Lung (tissue), 12 donors: ENCODE data around the gene CAMK2D. TPM values are rescaled to one million over a fixed set of nuclear protein-coding genes. Genes with fewer than 3 reads are reported as not detected.

Experiments used
- ATAC-seq: fragments of 200-7000 bp; cut with Tn5 transposase; one replicate; pipeline ENCODE4 v1.9.1; 2020; ENCODE audit warnings: moderate number of reproducible peaks; ENCODE audit not compliant: insufficient read depth, low FRiP score
- DNase-seq, 3 donors: peaks; one replicate each; pipeline ENCODE4 v3.0.0-alpha.2; 2013 to 2017
- H3K27ac ChIP-seq, 2 donors: one replicate each; pipeline ENCODE4 v1.5.1; 2013; ENCODE audit warnings: mild to moderate bottlenecking in 2 of 2, moderate library complexity in 2 of 2, control low read depth in 1 of 2, inconsistent platforms in 1 of 2, low read depth in 1 of 2, low read length in 1 of 2
- H3K27me3 ChIP-seq, 3 donors: one replicate each; pipeline ENCODE4 v1.5.1; 2013; ENCODE audit warnings: low read length in 2 of 3; ENCODE audit not compliant: control insufficient read depth in 3 of 3, insufficient read depth in 3 of 3
- H3K36me3 ChIP-seq, 4 donors: one replicate each; pipeline ENCODE4 v1.5.1; 2013; ENCODE audit warnings: low read length in 4 of 4, mild to moderate bottlenecking in 1 of 4, moderate library complexity in 1 of 4; ENCODE audit not compliant: control insufficient read depth in 4 of 4, insufficient read depth in 4 of 4
- H3K4me1 ChIP-seq, 5 donors: one replicate each; pipeline ENCODE4 v1.5.1; 2013; ENCODE audit warnings: low read length in 5 of 5, mild to moderate bottlenecking in 2 of 5, moderate library complexity in 1 of 5; ENCODE audit not compliant: control insufficient read depth in 5 of 5, insufficient read depth in 5 of 5
- H3K4me3 ChIP-seq: one replicate; pipeline ENCODE4 v1.5.1; 2013; ENCODE audit warnings: mild to moderate bottlenecking, control low read depth, moderate library complexity
- H3K9ac ChIP-seq, 2 donors: one replicate each; pipeline ENCODE4 v1.5.1; 2013; ENCODE audit warnings: low read length in 2 of 2, control low read depth in 1 of 2; ENCODE audit not compliant: insufficient read depth in 1 of 2
- H3K9me3 ChIP-seq, 4 donors: one replicate each; pipeline ENCODE4 v1.5.1; 2013; ENCODE audit warnings: low read length in 3 of 4, mild to moderate bottlenecking in 1 of 4, moderate library complexity in 1 of 4; ENCODE audit not compliant: control insufficient read depth in 4 of 4, insufficient read depth in 3 of 4
- CTCF ChIP-seq: IDR thresholded peaks from 2 replicates; pipeline ENCODE4 v1.5.1; 2012; ENCODE audit warnings: mild to moderate bottlenecking; ENCODE audit errors: control extremely low read depth, extremely low read depth
- WGBS, 2 donors: extraction: QIAGEN DNeasy Blood & Tissue Kit; methylation state at CpG; one replicate each; pipeline ENCODE4 v1.1.7; 2013; 5-methylcytosine and 5-hydroxymethylcytosine counted together
- polyA plus RNA-seq, 2 donors: library from polyadenylated mRNA; stranded (reverse); fragments of 200-250 nt; gene quantifications; one replicate each; pipeline ENCODE4 v1.2.1, GENCODE V29; 2013
- total RNA-seq, 2 donors: library from RNA; depleted of rRNA in 1 of 2; stranded (reverse); fragments of >200 nt in 1 of 2; gene quantifications; one replicate each; pipeline ENCODE4 v1.2.1, GENCODE V29; 2014 to 2021
- donor health status: control.
- donor health status: control.
- donor health status: Bipolar disorder and iron deficiency.
- donor health status: healthy.
- donor health status: DM: yes; HTN: yes; CAD: no.

The CAMK2D gene
- total and polyA plus RNA-seq, 4 donors, result 11.9 to 98.2 (median 36.6) TPM

- 44 to 53% methylated on average over 4 of the region's 4 CpGs for WGBS, 2 donors
- no peaks in the 10 kb centered on the region for H3K27me3 ChIP-seq
- no peaks in the 10 kb centered on the region for H3K9me3 ChIP-seq
- ATAC-seq (no peak), DNase-seq (no peak)
- TF ChIP-seq CTCF, result no peak
- H3K36me3 ChIP-seq, result no peaks in the 10 kb centered on the region
- peaks cover 0 to 6% (median 2%) of the 10 kb centered on the region in 5 donors for H3K4me1 ChIP-seq
- no peak overlapping the region for H3K4me3 ChIP-seq
- no peak overlapping the region for H3K27ac ChIP-seq
- H3K9ac ChIP-seq, result no peak overlapping the region
Measured at GRCh38 chr4:113409181-113409580, 352.4 kb downstream of the CAMK2D start.

- Histone ChIP-seq H3K27ac (no peak overlapping the region), H3K9me3 (no peaks in the 10 kb centered on the region), H3K9ac (no peak overlapping the region), H3K27me3 (no peaks in the 10 kb centered on the region), H3K4me3 (no peak overlapping the region), H3K4me1 (peaks cover 0 to 8% (median 2%) of the 10 kb centered on the region in 5 donors), H3K36me3 (no peaks in the 10 kb centered on the region)
- WGBS, 2 donors, result 80 to 84% methylated on average over 2 of the region's 2 CpGs
- TF ChIP-seq CTCF, result no peak
- ATAC-seq, result no peak
- DNase-seq, result no peak
Measured at GRCh38 chr4:113407409-113407808, 354.1 kb downstream of the CAMK2D start.

DNA sequence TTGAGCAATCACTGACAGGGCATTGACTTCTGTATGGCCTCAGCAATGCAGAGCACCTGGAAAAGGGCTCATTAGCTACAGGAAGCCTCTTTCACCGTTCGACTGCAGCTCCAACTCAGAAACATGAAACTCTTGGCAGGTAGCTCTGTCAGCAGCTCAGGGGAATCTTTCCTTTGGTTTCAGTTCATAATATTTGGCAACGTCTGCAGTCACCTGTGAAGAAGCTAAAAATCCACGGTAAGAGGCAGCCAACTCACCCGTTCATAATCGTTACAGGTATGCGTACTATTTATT lies 354.9 kb downstream of the CAMK2D start:
- 71 to 82% methylated on average over 7 of the region's 7 CpGs for WGBS, 2 donors

More for the DNA sequence above, 354.9 kb downstream of the CAMK2D start:
- no peaks in the 10 kb centered on the region for H3K9me3 ChIP-seq
- no peak overlapping the region for H3K9ac ChIP-seq
- ATAC-seq, result no peak
- peaks cover 0 to 8% (median under 1%) of the 10 kb centered on the region in 5 donors for H3K4me1 ChIP-seq
- no peak for TF ChIP-seq CTCF
- H3K36me3 ChIP-seq, result no peaks in the 10 kb centered on the region
- H3K27me3 ChIP-seq, result no peaks in the 10 kb centered on the region
- no peak overlapping the region for H3K27ac ChIP-seq
- DNase-seq, result no peak
- no peak overlapping the region for H3K4me3 ChIP-seq
